Sigmoid colon (tissue), 4 donors: ENCODE results near the gene NOL4L.

Source experiments
- POLR2A ChIP-seq, 2 donors: fragments of 450-650 bp; IDR thresholded peaks; one replicate each; pipeline ENCODE4 v1.6.1; 2016; ENCODE audit warnings: antibody characterized with exemption in 2 of 2, mild to moderate bottlenecking in 2 of 2, moderate library complexity in 2 of 2
- POLR2AphosphoS5 ChIP-seq, 4 donors: sonication (generic); formaldehyde crosslinking; IDR thresholded peaks; one replicate each; pipeline ENCODE4 v1.6.1; 2017; ENCODE audit warnings: antibody characterized with exemption in 4 of 4
- TF ChIP-seq, protein P1 (sequence below), 4 experiments: fragments of 450-650 bp in 3 of 4; fragments of 200-600 bp in 1 of 4; IDR thresholded peaks; one replicate each; pipeline ENCODE4 v1.5.1; 2016 to 2019; ENCODE audit warnings: antibody characterized with exemption in 4 of 4, mild to moderate bottlenecking in 3 of 4, moderate library complexity in 2 of 4

DNA sequence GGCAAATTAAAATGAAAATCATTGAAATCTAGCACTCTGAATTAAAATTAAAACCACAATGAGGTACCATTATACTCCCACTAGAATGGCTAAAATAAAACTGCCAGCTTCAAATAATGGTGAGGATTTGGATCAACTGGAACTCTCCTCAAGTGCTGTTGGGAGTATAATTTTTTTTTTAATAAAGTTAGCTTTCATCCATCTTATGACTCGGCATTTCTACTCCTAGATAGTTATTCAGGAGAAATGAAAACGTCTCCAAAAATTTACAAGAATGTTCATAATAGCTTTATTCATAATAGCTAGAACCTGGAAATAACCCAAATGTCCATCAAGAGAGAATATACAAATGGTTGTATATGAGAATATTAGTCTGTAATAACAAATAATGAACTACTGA, 163.8 kb downstream of the NOL4L start:
- TF ChIP-seq, protein P1, sequence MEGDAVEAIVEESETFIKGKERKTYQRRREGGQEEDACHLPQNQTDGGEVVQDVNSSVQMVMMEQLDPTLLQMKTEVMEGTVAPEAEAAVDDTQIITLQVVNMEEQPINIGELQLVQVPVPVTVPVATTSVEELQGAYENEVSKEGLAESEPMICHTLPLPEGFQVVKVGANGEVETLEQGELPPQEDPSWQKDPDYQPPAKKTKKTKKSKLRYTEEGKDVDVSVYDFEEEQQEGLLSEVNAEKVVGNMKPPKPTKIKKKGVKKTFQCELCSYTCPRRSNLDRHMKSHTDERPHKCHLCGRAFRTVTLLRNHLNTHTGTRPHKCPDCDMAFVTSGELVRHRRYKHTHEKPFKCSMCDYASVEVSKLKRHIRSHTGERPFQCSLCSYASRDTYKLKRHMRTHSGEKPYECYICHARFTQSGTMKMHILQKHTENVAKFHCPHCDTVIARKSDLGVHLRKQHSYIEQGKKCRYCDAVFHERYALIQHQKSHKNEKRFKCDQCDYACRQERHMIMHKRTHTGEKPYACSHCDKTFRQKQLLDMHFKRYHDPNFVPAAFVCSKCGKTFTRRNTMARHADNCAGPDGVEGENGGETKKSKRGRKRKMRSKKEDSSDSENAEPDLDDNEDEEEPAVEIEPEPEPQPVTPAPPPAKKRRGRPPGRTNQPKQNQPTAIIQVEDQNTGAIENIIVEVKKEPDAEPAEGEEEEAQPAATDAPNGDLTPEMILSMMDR (IDR thresholded peaks at IDR 0.05) = no peak
- TF ChIP-seq POLR2A (IDR thresholded peaks at IDR 0.05) (no peak), POLR2AphosphoS5 (IDR thresholded peaks at IDR 0.05) (no peak)
